OCI-LY1 (cell line): ENCODE data around the gene BRI3BP.
"Not testable (repeated sequence)": the region's sequence is repeated elsewhere in the genome, so short reads cannot be mapped to it uniquely, and the experiment has no call there.

Experiments
- EZH2 ChIP-seq: fragments of 200-600 bp; sonication (generic), shearing (Covaris generic); IDR thresholded peaks from 2 replicates; pipeline ENCODE4 v1.8.0; 2017; ENCODE audit warnings: borderline replicate concordance, mixed run types, mild to moderate bottlenecking, antibody characterized with exemption, low read length, moderate library complexity, mixed read lengths
- TF ChIP-seq, protein P1 (sequence below): fragments of 200-600 bp; sonication (generic), shearing (Covaris generic); IDR thresholded peaks from 2 replicates; pipeline ENCODE4 v1.5.1; 2017; ENCODE audit warnings: mild to moderate bottlenecking, antibody characterized with exemption, low read length, moderate library complexity, mixed read lengths

- TF ChIP-seq, protein P1, sequence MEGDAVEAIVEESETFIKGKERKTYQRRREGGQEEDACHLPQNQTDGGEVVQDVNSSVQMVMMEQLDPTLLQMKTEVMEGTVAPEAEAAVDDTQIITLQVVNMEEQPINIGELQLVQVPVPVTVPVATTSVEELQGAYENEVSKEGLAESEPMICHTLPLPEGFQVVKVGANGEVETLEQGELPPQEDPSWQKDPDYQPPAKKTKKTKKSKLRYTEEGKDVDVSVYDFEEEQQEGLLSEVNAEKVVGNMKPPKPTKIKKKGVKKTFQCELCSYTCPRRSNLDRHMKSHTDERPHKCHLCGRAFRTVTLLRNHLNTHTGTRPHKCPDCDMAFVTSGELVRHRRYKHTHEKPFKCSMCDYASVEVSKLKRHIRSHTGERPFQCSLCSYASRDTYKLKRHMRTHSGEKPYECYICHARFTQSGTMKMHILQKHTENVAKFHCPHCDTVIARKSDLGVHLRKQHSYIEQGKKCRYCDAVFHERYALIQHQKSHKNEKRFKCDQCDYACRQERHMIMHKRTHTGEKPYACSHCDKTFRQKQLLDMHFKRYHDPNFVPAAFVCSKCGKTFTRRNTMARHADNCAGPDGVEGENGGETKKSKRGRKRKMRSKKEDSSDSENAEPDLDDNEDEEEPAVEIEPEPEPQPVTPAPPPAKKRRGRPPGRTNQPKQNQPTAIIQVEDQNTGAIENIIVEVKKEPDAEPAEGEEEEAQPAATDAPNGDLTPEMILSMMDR, result not testable (repeated sequence)
- not testable (repeated sequence) for TF ChIP-seq EZH2
These were observed 6.6 kb upstream of the BRI3BP start for GRCh38 chr12:124986876-124987275.
